Breast epithelium (tissue), 3 donors: Measurements from ENCODE around the gene MICOS13.

ENCODE experiments used
- POLR2A ChIP-seq: fragments of 450-650 bp; IDR thresholded peaks from one replicate; pipeline ENCODE4 v1.6.1; 2016; ENCODE audit warnings: antibody characterized with exemption, mild to moderate bottlenecking, moderate library complexity
- TF ChIP-seq, protein P1 (sequence below), 3 donors: fragments of 450-650 bp; IDR thresholded peaks; one replicate each; pipeline ENCODE4 v1.5.1; 2016 to 2017; ENCODE audit warnings: antibody characterized with exemption in 3 of 3, mild to moderate bottlenecking in 3 of 3, moderate library complexity in 3 of 3

DNA sequence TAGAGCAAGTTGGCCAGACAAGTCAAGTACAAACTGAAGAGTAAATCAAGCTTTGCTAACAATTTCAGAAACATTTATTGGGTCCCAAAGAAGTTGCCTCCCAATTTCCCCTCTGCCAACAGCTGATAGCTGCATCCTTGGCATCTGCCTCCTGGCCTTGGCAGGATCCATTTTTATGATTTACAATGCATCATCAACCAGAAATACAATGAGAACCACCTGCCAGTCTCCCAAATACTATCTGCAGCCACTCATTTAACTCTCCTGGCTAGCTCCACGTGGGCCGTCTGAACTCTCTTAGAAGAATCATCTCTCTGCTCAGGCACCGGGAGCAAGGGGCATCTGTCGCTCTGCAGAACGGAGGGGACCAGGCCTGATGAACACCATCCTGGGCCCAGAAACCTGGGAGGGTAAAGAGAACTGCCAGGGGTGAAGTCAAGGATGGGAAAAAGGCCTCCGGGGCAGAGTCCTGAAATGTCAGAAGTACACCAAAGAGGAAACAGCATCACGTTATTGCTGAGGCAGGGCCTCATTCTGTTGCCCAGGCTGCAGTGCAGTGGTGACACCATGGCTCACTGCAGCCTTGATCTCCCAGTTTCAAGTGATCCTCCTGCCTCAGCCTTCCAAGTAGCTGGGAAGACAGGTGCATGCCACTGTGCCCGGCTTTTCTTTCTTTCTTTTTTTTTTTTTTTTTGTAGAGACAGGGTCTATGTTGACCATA is 37.1 kb upstream of the MICOS13 start:
- TF ChIP-seq, protein P1, sequence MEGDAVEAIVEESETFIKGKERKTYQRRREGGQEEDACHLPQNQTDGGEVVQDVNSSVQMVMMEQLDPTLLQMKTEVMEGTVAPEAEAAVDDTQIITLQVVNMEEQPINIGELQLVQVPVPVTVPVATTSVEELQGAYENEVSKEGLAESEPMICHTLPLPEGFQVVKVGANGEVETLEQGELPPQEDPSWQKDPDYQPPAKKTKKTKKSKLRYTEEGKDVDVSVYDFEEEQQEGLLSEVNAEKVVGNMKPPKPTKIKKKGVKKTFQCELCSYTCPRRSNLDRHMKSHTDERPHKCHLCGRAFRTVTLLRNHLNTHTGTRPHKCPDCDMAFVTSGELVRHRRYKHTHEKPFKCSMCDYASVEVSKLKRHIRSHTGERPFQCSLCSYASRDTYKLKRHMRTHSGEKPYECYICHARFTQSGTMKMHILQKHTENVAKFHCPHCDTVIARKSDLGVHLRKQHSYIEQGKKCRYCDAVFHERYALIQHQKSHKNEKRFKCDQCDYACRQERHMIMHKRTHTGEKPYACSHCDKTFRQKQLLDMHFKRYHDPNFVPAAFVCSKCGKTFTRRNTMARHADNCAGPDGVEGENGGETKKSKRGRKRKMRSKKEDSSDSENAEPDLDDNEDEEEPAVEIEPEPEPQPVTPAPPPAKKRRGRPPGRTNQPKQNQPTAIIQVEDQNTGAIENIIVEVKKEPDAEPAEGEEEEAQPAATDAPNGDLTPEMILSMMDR (IDR thresholded peaks at IDR 0.05), result no peak
- TF ChIP-seq POLR2A, result no peak
